Peyer's patch (tissue), 4 donors: ENCODE results near the gene PSMB2.

Source experiments
- CTCF ChIP-seq, 6 experiments: fragments of 450-650 bp in 4 of 6; fragments of 200-600 bp in 2 of 6; sonication (generic) in 1 of 6; IDR thresholded peaks; one replicate each; pipeline ENCODE4 v1.5.1; 2017 to 2019; ENCODE audit warnings: antibody characterized with exemption in 6 of 6, mild to moderate bottlenecking in 3 of 6, moderate library complexity in 1 of 6
- POLR2A ChIP-seq, 2 donors: fragments of 450-650 bp; IDR thresholded peaks; one replicate each; pipeline ENCODE4 v1.5.1; 2017; ENCODE audit warnings: antibody characterized with exemption in 2 of 2, mild to moderate bottlenecking in 2 of 2, moderate library complexity in 2 of 2

- TF ChIP-seq CTCF (IDR thresholded peaks at IDR 0.05) (no peak), POLR2A (IDR thresholded peaks at IDR 0.05) (no peak)
Measured at GRCh38 chr1:35556484-35557117, 84.7 kb downstream of the PSMB2 start.
